ENCODE measurements around the gene TRNAU1AP.

DNA sequence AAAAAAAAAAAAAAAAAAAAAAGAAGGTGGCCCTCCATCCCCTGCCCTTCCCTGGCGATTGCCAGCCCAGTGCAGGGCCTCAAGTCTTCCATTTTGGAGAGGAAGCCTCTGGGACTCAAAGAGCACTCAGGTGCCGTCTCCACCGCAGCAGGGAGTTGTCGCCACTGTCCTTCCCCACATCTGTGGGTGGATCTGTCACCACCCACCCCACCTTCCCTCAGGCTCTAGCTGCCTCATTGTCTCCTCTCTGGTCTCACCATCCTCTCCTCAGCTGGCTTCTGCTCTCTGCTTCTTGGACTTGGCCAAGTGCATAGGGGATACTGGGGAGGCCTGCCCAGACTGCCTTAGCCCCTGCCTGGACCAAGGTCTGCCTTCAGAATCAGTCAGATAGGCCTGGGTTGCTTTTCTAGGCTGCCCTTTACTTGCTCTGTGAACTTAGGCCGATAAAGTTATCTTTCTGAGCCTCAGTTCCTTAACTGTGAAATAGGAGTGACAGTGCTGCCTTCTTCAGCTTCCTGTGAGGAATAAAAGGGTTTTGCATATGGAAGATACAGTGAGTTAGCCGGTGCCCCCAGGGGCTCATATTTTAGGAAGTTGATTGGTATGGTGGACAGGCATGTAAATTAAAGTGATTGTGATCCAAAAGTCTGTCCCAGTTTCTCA lies 31.3 kb upstream of the TRNAU1AP start:
- TF ChIP-seq CTCF (conservative IDR thresholded peaks at IDR 0.05) (no peak), EZH2 (IDR thresholded peaks at IDR 0.05; ENCODE audit: low read depth) (no peak)

Data from PC-9 (cell line).